Measurements from ENCODE around the gene DDX56. TPM values are rescaled to one million over a fixed set of nuclear protein-coding genes. Genes with fewer than 3 reads are reported as not detected.

DDX56 gene
- total and polyA plus RNA-seq, 9 of the 15 experiments (the other 6 are each of a cell fraction or from before 2014, with no cell fraction given): 33.0 to 145 (median 102) TPM

DNA sequence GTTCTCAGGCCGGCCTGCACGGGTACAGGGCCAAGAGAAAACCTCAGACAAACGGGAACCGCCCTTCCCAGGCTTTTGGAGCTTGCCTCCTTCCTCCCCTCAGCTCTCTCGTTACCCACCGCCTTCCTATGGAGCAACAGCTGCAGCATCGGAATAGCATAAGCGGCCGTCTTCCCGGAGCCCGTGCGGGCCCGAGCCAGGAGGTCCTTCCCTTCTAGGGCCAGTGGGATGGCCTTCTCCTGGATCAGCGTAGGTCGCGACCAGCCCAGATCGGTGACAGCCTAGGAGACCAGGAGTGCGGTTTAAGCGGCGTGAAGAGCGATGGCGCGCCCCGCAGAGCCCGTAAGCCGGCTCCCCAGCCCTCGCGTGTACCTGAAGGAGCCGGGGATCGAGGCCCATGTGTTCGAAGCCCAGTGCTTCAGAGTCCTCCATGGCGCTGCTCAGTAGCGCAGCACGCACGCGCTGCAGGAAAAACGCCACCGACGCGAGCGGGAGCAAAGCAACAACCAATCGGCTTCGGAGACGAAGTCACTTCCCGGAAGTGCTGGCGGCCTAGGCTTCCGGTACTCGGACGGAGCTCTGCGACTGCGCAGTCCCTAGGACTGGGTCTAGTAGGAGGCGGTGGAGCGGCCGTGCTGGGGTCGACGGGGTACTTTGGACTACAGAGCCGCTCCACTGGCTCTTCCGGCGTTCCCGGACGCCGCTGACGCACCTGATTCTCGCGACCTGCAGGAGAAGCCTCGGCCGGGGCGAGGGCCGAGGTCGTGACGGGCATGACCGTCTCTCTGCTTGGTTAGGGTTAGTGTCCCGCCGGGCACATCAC lies at the start of gene DDX56 (continued):
- TF ChIP-seq, protein P1, sequence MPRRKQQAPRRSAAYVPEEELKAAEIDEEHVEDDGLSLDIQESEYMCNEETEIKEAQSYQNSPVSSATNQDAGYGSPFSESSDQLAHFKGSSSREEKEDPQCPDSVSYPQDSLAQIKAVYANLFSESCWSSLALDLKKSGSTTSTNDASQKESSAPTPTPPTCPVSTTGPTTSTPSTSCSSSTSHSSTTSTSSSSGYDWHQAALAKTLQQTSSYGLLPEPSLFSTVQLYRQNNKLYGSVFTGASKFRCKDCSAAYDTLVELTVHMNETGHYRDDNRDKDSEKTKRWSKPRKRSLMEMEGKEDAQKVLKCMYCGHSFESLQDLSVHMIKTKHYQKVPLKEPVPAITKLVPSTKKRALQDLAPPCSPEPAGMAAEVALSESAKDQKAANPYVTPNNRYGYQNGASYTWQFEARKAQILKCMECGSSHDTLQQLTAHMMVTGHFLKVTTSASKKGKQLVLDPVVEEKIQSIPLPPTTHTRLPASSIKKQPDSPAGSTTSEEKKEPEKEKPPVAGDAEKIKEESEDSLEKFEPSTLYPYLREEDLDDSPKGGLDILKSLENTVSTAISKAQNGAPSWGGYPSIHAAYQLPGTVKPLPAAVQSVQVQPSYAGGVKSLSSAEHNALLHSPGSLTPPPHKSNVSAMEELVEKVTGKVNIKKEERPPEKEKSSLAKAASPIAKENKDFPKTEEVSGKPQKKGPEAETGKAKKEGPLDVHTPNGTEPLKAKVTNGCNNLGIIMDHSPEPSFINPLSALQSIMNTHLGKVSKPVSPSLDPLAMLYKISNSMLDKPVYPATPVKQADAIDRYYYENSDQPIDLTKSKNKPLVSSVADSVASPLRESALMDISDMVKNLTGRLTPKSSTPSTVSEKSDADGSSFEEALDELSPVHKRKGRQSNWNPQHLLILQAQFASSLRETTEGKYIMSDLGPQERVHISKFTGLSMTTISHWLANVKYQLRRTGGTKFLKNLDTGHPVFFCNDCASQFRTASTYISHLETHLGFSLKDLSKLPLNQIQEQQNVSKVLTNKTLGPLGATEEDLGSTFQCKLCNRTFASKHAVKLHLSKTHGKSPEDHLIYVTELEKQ (CRISPR knock-in tag; IDR thresholded peaks at IDR 0.05): no peak
- TF ChIP-seq NRF1 (conservative IDR thresholded peaks at IDR 0.05 in 1 of 2, IDR thresholded peaks at IDR 0.05 in 1 of 2) (peak; percentile 96 to 97), RCOR1 (IDR thresholded peaks at IDR 0.05; ENCODE audit: borderline replicate concordance in 1 of 2, low read depth in 2 of 2, low read length in 2 of 2) (no peak), TAF1 (IDR thresholded peaks at IDR 0.05; ENCODE audit: control insufficient read depth, extremely low read depth, insufficient read depth, low read length, severe bottlenecking) (peak; percentile 82), MBD2 (IDR thresholded peaks at IDR 0.05; ENCODE audit: borderline replicate concordance, low read depth) (peak; percentile 84; the same call in 1 of the 2 replicates), TBL1XR1 (IDR thresholded peaks at IDR 0.05; ENCODE audit: low read length in 2 of 2) (no peak), POLR2H (tag; IDR thresholded peaks at IDR 0.05; ENCODE audit: low read depth) (peak; percentile 82), BRD9 (IDR thresholded peaks at IDR 0.05; ENCODE audit: low read depth, partially characterized antibody) (no peak), C11orf30 (IDR thresholded peaks at IDR 0.05; ENCODE audit: low read depth) (peak; percentile 92), ATF1 (CRISPR knock-in tag; IDR thresholded peaks at IDR 0.05) (no peak), ATF1 (tag; IDR thresholded peaks at IDR 0.05) (peak; percentile 91), ZBTB7A (IDR thresholded peaks at IDR 0.05; ENCODE audit: borderline replicate concordance, control insufficient read depth, low read depth, low read length) (peak; percentile 57; the same call in 1 of the 2 replicates), STAT5A (IDR thresholded peaks at IDR 0.05; ENCODE audit: borderline replicate concordance, low read length) (no peak)
- TF ChIP-seq, protein P2, sequence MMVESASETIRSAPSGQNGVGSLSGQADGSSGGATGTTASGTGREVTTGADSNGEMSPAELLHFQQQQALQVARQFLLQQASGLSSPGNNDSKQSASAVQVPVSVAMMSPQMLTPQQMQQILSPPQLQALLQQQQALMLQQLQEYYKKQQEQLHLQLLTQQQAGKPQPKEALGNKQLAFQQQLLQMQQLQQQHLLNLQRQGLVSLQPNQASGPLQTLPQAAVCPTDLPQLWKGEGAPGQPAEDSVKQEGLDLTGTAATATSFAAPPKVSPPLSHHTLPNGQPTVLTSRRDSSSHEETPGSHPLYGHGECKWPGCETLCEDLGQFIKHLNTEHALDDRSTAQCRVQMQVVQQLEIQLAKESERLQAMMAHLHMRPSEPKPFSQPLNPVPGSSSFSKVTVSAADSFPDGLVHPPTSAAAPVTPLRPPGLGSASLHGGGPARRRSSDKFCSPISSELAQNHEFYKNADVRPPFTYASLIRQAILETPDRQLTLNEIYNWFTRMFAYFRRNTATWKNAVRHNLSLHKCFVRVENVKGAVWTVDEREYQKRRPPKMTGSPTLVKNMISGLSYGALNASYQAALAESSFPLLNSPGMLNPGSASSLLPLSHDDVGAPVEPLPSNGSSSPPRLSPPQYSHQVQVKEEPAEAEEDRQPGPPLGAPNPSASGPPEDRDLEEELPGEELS (CRISPR knock-in tag; IDR thresholded peaks at IDR 0.05; ENCODE audit: borderline replicate concordance): no peak
- TF ChIP-seq, protein P3, sequence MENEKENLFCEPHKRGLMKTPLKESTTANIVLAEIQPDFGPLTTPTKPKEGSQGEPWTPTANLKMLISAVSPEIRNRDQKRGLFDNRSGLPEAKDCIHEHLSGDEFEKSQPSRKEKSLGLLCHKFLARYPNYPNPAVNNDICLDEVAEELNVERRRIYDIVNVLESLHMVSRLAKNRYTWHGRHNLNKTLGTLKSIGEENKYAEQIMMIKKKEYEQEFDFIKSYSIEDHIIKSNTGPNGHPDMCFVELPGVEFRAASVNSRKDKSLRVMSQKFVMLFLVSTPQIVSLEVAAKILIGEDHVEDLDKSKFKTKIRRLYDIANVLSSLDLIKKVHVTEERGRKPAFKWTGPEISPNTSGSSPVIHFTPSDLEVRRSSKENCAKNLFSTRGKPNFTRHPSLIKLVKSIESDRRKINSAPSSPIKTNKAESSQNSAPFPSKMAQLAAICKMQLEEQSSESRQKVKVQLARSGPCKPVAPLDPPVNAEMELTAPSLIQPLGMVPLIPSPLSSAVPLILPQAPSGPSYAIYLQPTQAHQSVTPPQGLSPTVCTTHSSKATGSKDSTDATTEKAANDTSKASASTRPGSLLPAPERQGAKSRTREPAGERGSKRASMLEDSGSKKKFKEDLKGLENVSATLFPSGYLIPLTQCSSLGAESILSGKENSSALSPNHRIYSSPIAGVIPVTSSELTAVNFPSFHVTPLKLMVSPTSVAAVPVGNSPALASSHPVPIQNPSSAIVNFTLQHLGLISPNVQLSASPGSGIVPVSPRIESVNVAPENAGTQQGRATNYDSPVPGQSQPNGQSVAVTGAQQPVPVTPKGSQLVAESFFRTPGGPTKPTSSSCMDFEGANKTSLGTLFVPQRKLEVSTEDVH (IDR thresholded peaks at IDR 0.05; ENCODE audit: low read depth, partially characterized antibody): peak; percentile 91
- TF ChIP-seq, protein P4, sequence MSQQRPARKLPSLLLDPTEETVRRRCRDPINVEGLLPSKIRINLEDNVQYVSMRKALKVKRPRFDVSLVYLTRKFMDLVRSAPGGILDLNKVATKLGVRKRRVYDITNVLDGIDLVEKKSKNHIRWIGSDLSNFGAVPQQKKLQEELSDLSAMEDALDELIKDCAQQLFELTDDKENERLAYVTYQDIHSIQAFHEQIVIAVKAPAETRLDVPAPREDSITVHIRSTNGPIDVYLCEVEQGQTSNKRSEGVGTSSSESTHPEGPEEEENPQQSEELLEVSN (IDR thresholded peaks at IDR 0.05; ENCODE audit: borderline replicate concordance in 1 of 2, extremely low read depth in 1 of 2, insufficient read depth in 1 of 2, insufficient read length in 1 of 2, low read depth in 1 of 2, low read length in 1 of 2, poor library complexity in 1 of 2, severe bottlenecking in 1 of 2): peak; percentile 96 to 98
